Measurements from ENCODE around the gene SIPA1L2. TPM values are rescaled to one million over a fixed set of nuclear protein-coding genes. Genes with fewer than 3 reads are reported as not detected.

Gene SIPA1L2
- total and polyA plus RNA-seq, 2 of the 4 experiments (the other 2 are of a cell fraction), result 7.1 to 13.4 TPM

DNA sequence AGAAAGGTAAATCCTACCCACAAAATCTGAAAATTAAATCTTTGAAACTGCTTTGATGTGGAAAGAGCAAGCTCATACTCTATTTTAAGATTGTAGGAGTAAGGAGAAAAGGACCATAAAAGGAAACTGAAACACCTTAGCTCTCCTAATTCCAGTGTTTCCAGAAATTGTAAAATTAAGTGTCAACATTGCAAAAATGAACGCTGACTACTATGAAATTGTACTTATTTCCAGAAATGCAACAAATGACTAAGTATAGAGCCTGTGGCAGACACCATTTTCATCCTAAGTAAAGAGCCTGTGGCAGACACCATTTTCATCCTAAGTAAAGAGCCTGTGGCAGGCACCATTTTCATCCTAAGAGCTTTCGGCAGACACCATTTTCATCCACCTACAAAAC is 6.9 kb upstream of the SIPA1L2 start:
- POLR2A ChIA-PET (ENCODE audit: unreplicated experiment), result interaction anchor here (0.6 kb wide), 1 partner anchor 764 kb away, joined by 7 read pairs; no protein-coding TSS in a partner anchor

More for the DNA sequence above, 6.9 kb upstream of the SIPA1L2 start:
- no peak overlapping the region for H4K5ac ChIP-seq (ENCODE audit: low read depth, low read length)
- H2AK5ac ChIP-seq (ENCODE audit: low read depth, low read length), result no peak overlapping the region
- no peak overlapping the region for H4K8ac ChIP-seq (ENCODE audit: low read depth in 2 of 2, low read length in 2 of 2)
- CTCF ChIA-PET, result no interaction called here
- H2BK120ac ChIP-seq (ENCODE audit: low read depth, low read length), result no peak overlapping the region
- no peaks in the 10 kb centered on the region for H3K79me1 ChIP-seq (ENCODE audit: low read depth in 1 of 2, low read length in 2 of 2)
- no peak overlapping the region; the same call in 1 of the 2 replicates for H3K18ac ChIP-seq (ENCODE audit: low read depth, low read length)
- no peak overlapping the region for H2AK9ac ChIP-seq (replicated peaks; ENCODE audit: low read depth, low read length, poor library complexity)
- no peaks in the 10 kb centered on the region for H3K4me1 ChIP-seq (ENCODE audit: control insufficient read depth, insufficient read depth, low read length)
- no peak overlapping the region for H3K23ac ChIP-seq (ENCODE audit: low read depth, low read length)
- ATAC-seq (ENCODE audit: low read depth) (no peak), DNase-seq (no peak)
- no TSS peak for BruUV-seq (replicated peaks)
- no peaks in the 10 kb centered on the region for H4K20me1 ChIP-seq (ENCODE audit: insufficient read depth, low read length)
- peaks cover 12% of the 10 kb centered on the region for H3K27me3 ChIP-seq (ENCODE audit: control insufficient read depth, insufficient read depth, low read length)
- H3K14ac ChIP-seq (replicated peaks; ENCODE audit: low read depth, low read length), result no peak overlapping the region
- no peak overlapping the region for H3K4me3 ChIP-seq (ENCODE audit: insufficient read depth, low read depth, low read length)
- H4K91ac ChIP-seq (ENCODE audit: insufficient read depth, low read depth, low read length), result no peak overlapping the region
- no CpG with 5 or more reads among the region's 2 CpGs for WGBS, 2 experiments (ENCODE audit: extremely low coverage in 2 of 2, insufficient read length in 1 of 2)
- H3K4me2 ChIP-seq (ENCODE audit: low read depth, low read length), result no peak overlapping the region
- H3K9ac ChIP-seq (ENCODE audit: low read depth, low read length), result no peak overlapping the region
- no peaks in the 10 kb centered on the region for H3K36me3 ChIP-seq (ENCODE audit: control insufficient read depth, insufficient read depth, low read length)
- H2BK15ac ChIP-seq (ENCODE audit: low read depth, low read length), result no peak overlapping the region
- H3K4ac ChIP-seq (ENCODE audit: low read depth, low read length), result no peak overlapping the region
- no peak overlapping the region for H2AFZ ChIP-seq (replicated peaks; ENCODE audit: low read length, poor library complexity)
- in situ Hi-C loops (cut with MboI; ENCODE audit: low sequenced_read_pairs) (loop anchor here (10.0 to 25.0 kb wide), 2 partner anchors 308 to 474 kb away; no protein-coding TSS in a partner anchor), intact Hi-C loops (cut with micrococcal nuclease) (loop anchor here (2.0 to 10.0 kb wide), 5 partner anchors 156 to 656 kb away; partner anchors contain the start of gene NTPCR), dilution Hi-C loops (cut with HindIII; ENCODE audit: low sequenced_read_pairs, unreplicated experiment) (no loop called here)
- no peaks in the 10 kb centered on the region for H3K9me3 ChIP-seq (ENCODE audit: control insufficient read depth, insufficient read depth, low read length)
- TF ChIP-seq RFX5 (IDR thresholded peaks at IDR 0.05; ENCODE audit: low read depth, low read length) (no peak), POLR2A (IDR thresholded peaks at IDR 0.05; ENCODE audit: low read depth, low read length) (no peak), MAFK (IDR thresholded peaks at IDR 0.05; ENCODE audit: low read depth, low read length) (peak; percentile 30; the same call in 1 of the 2 replicates), BHLHE40 (IDR thresholded peaks at IDR 0.05; ENCODE audit: low read depth, low read length) (no peak), MAZ (IDR thresholded peaks at IDR 0.05; ENCODE audit: borderline replicate concordance, low read depth, low read length) (no peak), FOS (IDR thresholded peaks at IDR 0.05; ENCODE audit: low read depth, low read length) (no peak), NFE2L2 (IDR thresholded peaks at IDR 0.05; ENCODE audit: low read depth, low read length) (no peak), CHD1 (IDR thresholded peaks at IDR 0.05; ENCODE audit: low read depth, low read length) (no peak)
- H2BK20ac ChIP-seq (ENCODE audit: low read depth, low read length), result no peak overlapping the region
- H3K56ac ChIP-seq (ENCODE audit: extremely low read depth, insufficient read depth, low read length), result no peak overlapping the region
- H3K27ac ChIP-seq (ENCODE audit: insufficient read depth, low read length), result no peak overlapping the region
- no peaks in the 10 kb centered on the region for H3K9me1 ChIP-seq (ENCODE audit: insufficient read depth, low read length)
- no peak overlapping the region for H2BK5ac ChIP-seq (ENCODE audit: low read depth, low read length, poor library complexity, severe bottlenecking)

Measured in IMR-90 (cell line).